Measurements from ENCODE around the gene BTBD1.

DNA sequence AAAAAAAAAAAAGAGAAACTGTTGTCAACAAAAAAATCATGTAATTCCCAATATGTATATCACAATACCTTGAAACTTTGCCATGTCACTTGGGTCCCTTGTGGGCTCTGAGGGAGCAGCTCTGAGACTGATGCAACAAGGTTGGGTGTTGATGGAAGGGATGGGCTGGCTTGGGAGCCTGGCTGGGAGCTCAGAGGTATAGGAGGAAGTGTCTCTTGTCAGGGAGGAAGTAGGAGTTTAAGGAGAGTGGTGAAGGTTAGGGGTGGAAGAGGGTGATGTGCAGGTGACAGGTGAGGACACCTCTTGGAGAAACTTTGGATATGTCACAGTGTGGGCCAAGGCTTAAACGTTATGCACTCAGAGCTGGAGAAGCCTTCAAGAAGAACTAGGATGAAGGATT lies 38.4 kb upstream of the BTBD1 start:
- no peak for TF ChIP-seq EZH2phosphoT487 (IDR thresholded peaks at IDR 0.05; ENCODE audit: insufficient read depth, low read depth)
- no peak for TF ChIP-seq EZH2 (IDR thresholded peaks at IDR 0.05; ENCODE audit: insufficient read depth, poor library complexity, severe bottlenecking)
